Transverse colon (tissue), 4 donors: ENCODE data around the gene RELN. TPM values are rescaled to one million over a fixed set of nuclear protein-coding genes. Genes with fewer than 3 reads are reported as not detected.

Experiments
- DNase-seq: peaks from one replicate; pipeline ENCODE4 v3.0.0-alpha.2; 2019
- H3K27ac ChIP-seq, 4 donors: fragments of 200-600 bp; sonication (generic); 2 replicates each; pipeline ENCODE4 v1.5.1; 2016 to 2018; ENCODE audit warnings: inconsistent platforms in 4 of 4
- H3K27me3 ChIP-seq: fragments of 200-600 bp; sonication (generic); 2 replicates; pipeline ENCODE4 v1.5.1; 2017; ENCODE audit warnings: inconsistent platforms
- H3K36me3 ChIP-seq, 4 donors: fragments of 200-600 bp; sonication (generic); 2 replicates each; pipeline ENCODE4 v1.5.1; 2017 to 2019; ENCODE audit warnings: inconsistent platforms in 4 of 4
- H3K4me1 ChIP-seq, 4 donors: fragments of 200-600 bp; sonication (generic); 2 replicates each; pipeline ENCODE4 v1.5.1; 2017 to 2020; ENCODE audit warnings: inconsistent platforms in 4 of 4
- H3K4me3 ChIP-seq, 4 donors: fragments of 200-600 bp; sonication (generic); 1 replicate in 1 of 4; 2 replicates in 3 of 4; pipeline versions ENCODE4 v1.5.1 to v1.6.1; 2017 to 2019; ENCODE audit warnings: inconsistent platforms in 4 of 4
- H3K9me3 ChIP-seq, 2 donors: fragments of 200-600 bp; sonication (generic); 2 replicates each; pipeline ENCODE4 v1.5.1; 2017 to 2019; ENCODE audit warnings: inconsistent platforms in 2 of 2
- EP300 ChIP-seq: sonication (generic); formaldehyde crosslinking; IDR thresholded peaks from one replicate; pipeline ENCODE4 v1.6.1; 2017; ENCODE audit warnings: antibody characterized with exemption, low read depth
- POLR2A ChIP-seq: fragments of 450-650 bp; IDR thresholded peaks from one replicate; pipeline ENCODE4 v1.6.1; 2016; ENCODE audit warnings: antibody characterized with exemption, mild to moderate bottlenecking, moderate library complexity
- POLR2AphosphoS5 ChIP-seq, 3 donors: sonication (generic); formaldehyde crosslinking; IDR thresholded peaks; one replicate each; pipeline ENCODE4 v1.6.1; 2016; ENCODE audit warnings: antibody characterized with exemption in 3 of 3
- whole genome bisulfite sequencing, 2 donors: methylation state at CpG; one replicate each; pipeline ENCODE4 v1.1.5; 2018; ENCODE audit warnings: low coverage in 1 of 2; 5-methylcytosine and 5-hydroxymethylcytosine counted together
- in situ Hi-C, 4 donors: fragments of 200-750 bp; cut with MboI; loops; one replicate each; pipeline versions ENCODE4 v1.15.0 to v1.15.1; 2017; ENCODE audit warnings: low sequenced_read_pairs in 3 of 4, low pct_ligation_motif_present in 1 of 4, low pct_unique_long_range_greater_than_20kb in 1 of 4
- intact Hi-C: fragments of 100-400 bp; cut with DNase I; formaldehyde crosslinking; loops from one replicate; pipeline ENCODE4 v1.15.1; 2023; ENCODE audit warnings: low total_unique reads
- total RNA-seq, 4 donors: library from RNA; depleted of rRNA; stranded (reverse); fragments of >200 nt; gene quantifications; one replicate each; pipeline ENCODE4 v1.1.0, GENCODE V29; 2016
- TF ChIP-seq, protein P1 (sequence below), 5 experiments: fragments of 200-600 bp in 3 of 5; fragments of 450-650 bp in 2 of 5; sonication (generic) in 3 of 5; IDR thresholded peaks; 1 replicate in 2 of 5; 2 replicates in 3 of 5; pipeline ENCODE4 v1.5.1; 2016 to 2017; ENCODE audit warnings: antibody characterized with exemption in 5 of 5, inconsistent platforms in 3 of 5, mild to moderate bottlenecking in 2 of 5, moderate library complexity in 1 of 5

Gene RELN
- total RNA-seq, 4 donors from 2014 or later: 1.00 to 2.7 (median 1.5) TPM; not detected in 1

DNA sequence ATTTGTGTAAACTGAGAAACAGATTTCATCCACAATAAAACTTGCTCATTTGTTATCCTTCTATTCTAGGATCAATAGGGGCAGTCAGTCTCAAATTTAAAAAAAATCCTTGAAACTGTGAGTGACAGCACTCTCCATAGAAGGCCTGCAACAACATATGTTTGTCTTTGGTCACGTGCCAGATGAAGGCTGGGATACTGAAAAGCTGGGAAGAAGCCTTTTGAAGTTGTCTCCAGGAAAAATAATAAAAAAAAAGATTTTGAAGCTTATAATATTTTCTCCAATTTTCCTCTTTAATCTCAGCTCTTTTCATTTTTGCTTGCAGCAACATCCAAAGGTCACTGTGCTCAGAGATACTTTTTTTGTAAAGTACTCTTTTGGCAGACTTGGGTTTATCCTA, 414.9 kb downstream of the RELN start:
- Histone ChIP-seq H3K4me1 (peaks cover 0 to 6% (median 2%) of the 10 kb centered on the region in 4 donors), H3K4me3 (no peak overlapping the region), H3K9me3 (no peaks in the 10 kb centered on the region), H3K27ac (no peak overlapping the region), H3K36me3 (no peaks in the 10 kb centered on the region), H3K27me3 (no peaks in the 10 kb centered on the region)
- in situ Hi-C loops (loop anchor here in 2 of 4 donors (25.0 kb wide), 2 partner anchors 588 to 688 kb away; no protein-coding TSS in a partner anchor), intact Hi-C loops (no loop called here)
- no peak for DNase-seq
- 50 to 55% methylated on average over 1 of the region's 1 CpG for WGBS, 2 donors
- TF ChIP-seq POLR2AphosphoS5 (IDR thresholded peaks at IDR 0.05) (no peak), POLR2A (no peak), EP300 (no peak)
- TF ChIP-seq, protein P1, sequence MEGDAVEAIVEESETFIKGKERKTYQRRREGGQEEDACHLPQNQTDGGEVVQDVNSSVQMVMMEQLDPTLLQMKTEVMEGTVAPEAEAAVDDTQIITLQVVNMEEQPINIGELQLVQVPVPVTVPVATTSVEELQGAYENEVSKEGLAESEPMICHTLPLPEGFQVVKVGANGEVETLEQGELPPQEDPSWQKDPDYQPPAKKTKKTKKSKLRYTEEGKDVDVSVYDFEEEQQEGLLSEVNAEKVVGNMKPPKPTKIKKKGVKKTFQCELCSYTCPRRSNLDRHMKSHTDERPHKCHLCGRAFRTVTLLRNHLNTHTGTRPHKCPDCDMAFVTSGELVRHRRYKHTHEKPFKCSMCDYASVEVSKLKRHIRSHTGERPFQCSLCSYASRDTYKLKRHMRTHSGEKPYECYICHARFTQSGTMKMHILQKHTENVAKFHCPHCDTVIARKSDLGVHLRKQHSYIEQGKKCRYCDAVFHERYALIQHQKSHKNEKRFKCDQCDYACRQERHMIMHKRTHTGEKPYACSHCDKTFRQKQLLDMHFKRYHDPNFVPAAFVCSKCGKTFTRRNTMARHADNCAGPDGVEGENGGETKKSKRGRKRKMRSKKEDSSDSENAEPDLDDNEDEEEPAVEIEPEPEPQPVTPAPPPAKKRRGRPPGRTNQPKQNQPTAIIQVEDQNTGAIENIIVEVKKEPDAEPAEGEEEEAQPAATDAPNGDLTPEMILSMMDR (IDR thresholded peaks at IDR 0.05): no peak

DNA sequence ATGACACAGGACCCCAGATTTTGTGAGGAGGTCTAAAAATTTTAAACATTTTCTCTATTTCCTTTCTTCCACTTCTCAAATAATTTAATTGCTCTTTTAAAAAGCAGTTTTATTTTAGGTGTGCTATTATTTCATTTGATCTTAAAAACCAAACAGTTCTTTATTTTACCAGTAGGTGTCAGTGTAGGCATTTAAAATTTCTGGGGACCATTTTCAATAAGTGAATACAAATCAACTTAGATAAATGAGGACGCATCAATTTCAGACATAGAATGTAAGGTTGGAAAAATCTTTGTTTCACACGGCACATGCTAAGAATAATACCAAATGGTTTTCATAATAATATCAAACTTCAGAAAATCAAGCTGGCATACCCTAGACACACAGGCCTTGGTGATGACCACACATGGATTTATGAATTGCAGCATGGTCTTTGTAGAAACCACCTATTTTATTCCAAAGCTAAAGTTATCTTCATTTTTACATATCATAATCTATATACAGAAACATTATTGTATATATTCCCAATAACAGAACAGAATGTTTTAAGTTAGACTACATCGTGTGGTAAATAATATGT, 415.9 kb downstream of the RELN start:
- Histone ChIP-seq H3K9me3 (no peaks in the 10 kb centered on the region), H3K4me1 (peaks cover 0 to 6% (median 2%) of the 10 kb centered on the region in 4 donors), H3K27me3 (no peaks in the 10 kb centered on the region), H3K36me3 (no peaks in the 10 kb centered on the region), H3K27ac (no peak overlapping the region), H3K4me3 (no peak overlapping the region)
- intact Hi-C loops (no loop called here), in situ Hi-C loops (loop anchor here in 2 of 4 donors (25.0 kb wide), 2 partner anchors 589 to 689 kb away; no protein-coding TSS in a partner anchor)
- 44 to 45% methylated on average over 3 of the region's 3 CpGs for WGBS, 2 donors
- TF ChIP-seq POLR2AphosphoS5 (IDR thresholded peaks at IDR 0.05) (no peak), POLR2A (no peak), EP300 (no peak)
- TF ChIP-seq, protein P1 (IDR thresholded peaks at IDR 0.05): peak; percentile 54 to 69 (median 58)
- DNase-seq: no peak

DNA sequence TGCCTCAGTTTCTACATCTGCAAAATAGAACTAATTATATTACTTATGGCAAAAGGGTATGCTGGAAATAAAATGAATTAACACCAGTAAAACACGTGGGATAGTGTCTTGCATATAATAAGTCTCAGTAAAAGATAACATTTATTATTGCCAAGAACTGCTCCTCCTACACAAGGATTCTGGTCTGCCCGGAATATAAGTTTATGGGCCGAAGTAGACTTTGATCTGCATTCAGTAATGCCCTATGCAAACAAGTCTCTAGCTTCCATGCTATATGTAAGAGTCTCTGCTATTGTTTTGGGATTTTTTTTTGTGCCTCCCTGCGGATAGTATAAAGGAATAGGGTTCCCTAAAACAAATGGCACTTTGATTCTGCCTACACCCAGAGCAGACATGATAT, 417.9 kb downstream of the RELN start:
- H3K4me1 ChIP-seq: peaks cover 0 to 6% (median 2%) of the 10 kb centered on the region in 4 donors
- H3K9me3 ChIP-seq: no peaks in the 10 kb centered on the region
- H3K4me3 ChIP-seq: no peak overlapping the region
- no peaks in the 10 kb centered on the region for H3K36me3 ChIP-seq
- TF ChIP-seq, protein P1 (IDR thresholded peaks at IDR 0.05): no peak
- TF ChIP-seq EP300 (no peak), POLR2AphosphoS5 (IDR thresholded peaks at IDR 0.05) (no peak), POLR2A (no peak)
- in situ Hi-C loops: loop anchor here in 2 of 4 donors (25.0 kb wide), 2 partner anchors 591 to 691 kb away; no protein-coding TSS in a partner anchor
- no peak for DNase-seq
- no peaks in the 10 kb centered on the region for H3K27me3 ChIP-seq
- H3K27ac ChIP-seq: no peak overlapping the region
- WGBS, 2 donors: 17 to 42% methylated on average over 3 to 4 of the region's 4 CpGs
- intact Hi-C loops: no loop called here

DNA sequence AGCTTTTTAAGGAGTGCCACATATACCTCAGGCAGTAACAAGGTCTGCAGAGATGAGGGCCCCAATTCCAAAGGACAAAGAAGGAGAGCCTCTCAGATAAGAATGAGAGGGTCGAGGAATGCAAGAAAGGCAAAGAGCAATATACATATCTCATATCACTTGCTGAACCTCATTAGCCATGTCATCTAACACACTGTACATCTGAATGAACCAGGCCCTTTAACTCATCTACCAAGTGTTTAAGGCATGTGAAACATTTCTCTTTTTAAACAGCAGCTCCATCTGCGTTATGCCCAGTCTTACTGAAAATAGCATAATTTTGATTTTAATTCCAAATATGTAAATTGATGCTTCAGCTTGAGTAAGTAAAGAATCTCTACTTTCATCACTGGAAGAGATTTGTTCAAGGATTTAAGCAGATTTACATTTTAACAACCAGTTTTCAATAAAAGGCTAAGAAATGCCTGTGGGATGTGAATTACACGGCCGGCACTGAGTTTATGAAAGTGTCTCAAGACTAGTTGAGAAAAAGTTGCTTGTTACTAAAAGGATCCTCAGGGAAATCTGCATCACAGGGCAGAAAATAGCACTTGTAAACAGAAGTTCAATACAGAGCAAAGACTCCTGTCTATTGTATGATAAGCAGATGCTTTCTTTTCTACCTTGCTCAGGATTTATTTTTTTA, 419.7 kb downstream of the RELN start:
- in situ Hi-C loops: loop anchor here in 2 of 4 donors (25.0 kb wide), 2 partner anchors 593 to 693 kb away; no protein-coding TSS in a partner anchor
- intact Hi-C loops: no loop called here

More for the DNA sequence above, 419.7 kb downstream of the RELN start:
- TF ChIP-seq, protein P1 (IDR thresholded peaks at IDR 0.05): no peak
- TF ChIP-seq POLR2AphosphoS5 (IDR thresholded peaks at IDR 0.05) (no peak), EP300 (no peak), POLR2A (no peak)
- no peaks in the 10 kb centered on the region for H3K36me3 ChIP-seq
- H3K4me1 ChIP-seq: peaks cover 0 to 6% (median 2%) of the 10 kb centered on the region in 4 donors
- no peak overlapping the region for H3K4me3 ChIP-seq
- WGBS, 2 donors: 60 to 64% methylated on average over 4 of the region's 4 CpGs
- DNase-seq: no peak
- no peaks in the 10 kb centered on the region for H3K9me3 ChIP-seq
- H3K27me3 ChIP-seq: no peaks in the 10 kb centered on the region
- H3K27ac ChIP-seq: no peak overlapping the region
